Pancreas (tissue), 10 donors: ENCODE measurements around the gene PTPRF. TPM values are rescaled to one million over a fixed set of nuclear protein-coding genes. Genes with fewer than 3 reads are reported as not detected.

Source experiments
- ATAC-seq, 4 donors: fragments of 200-7000 bp; cut with Tn5 transposase; one replicate each; pipeline versions ENCODE4 v1.8.0 to v1.9.1; 2020; ENCODE audit warnings: mild to moderate bottlenecking in 4 of 4, moderate library complexity in 4 of 4
- DNase-seq, 6 donors: peaks; one replicate each; pipeline ENCODE4 v3.0.0-alpha.2; 2020
- FAIRE-seq: peaks from 2 replicates; lab custom pipeline; 2012; peaks lifted over from hg19 to GRCh38; lab: Jason Lieb, UNC
- H3K27ac ChIP-seq, 4 donors: fragments of 200-600 bp; sonication (generic); 1 replicate in 3 of 4; 2 replicates in 1 of 4; pipeline versions ENCODE4 v1.5.0 to v1.8.0; 2020
- H3K27me3 ChIP-seq, 4 donors: fragments of 200-600 bp; one replicate each; pipeline ENCODE4 v1.8.0; 2021
- H3K36me3 ChIP-seq, 3 donors: fragments of 200-600 bp; sonication (generic) in 1 of 3; one replicate each; pipeline versions ENCODE4 v1.5.0 to v1.8.0; 2020 to 2021
- H3K4me1 ChIP-seq, 3 donors: fragments of 200-600 bp; one replicate each; pipeline ENCODE4 v1.8.0; 2021
- H3K4me3 ChIP-seq, 4 donors: fragments of 200-600 bp; sonication (generic) in 2 of 4; one replicate each; pipeline versions ENCODE4 v1.5.0 to v1.8.0; 2020 to 2021
- H3K9me3 ChIP-seq, 4 donors: fragments of 200-600 bp; one replicate each; pipeline ENCODE4 v1.8.0; 2021
- WGBS, 2 donors: extraction: QIAGEN DNeasy Blood & Tissue Kit; methylation state at CpG; one replicate each; pipeline ENCODE4 v1.1.7; 2013; 5-methylcytosine and 5-hydroxymethylcytosine counted together
- intact Hi-C, 3 donors: fragments of 100-400 bp; cut with DNase I; formaldehyde crosslinking; loops; one replicate each; pipeline versions ENCODE4 v1.11.1 to v1.14.2; 2022
- polyA plus RNA-seq, 2 donors: library from polyadenylated mRNA; stranded (reverse); fragments of 200-250 nt; gene quantifications; one replicate each; pipeline ENCODE4 v1.2.3, GENCODE V29; 2013
- total RNA-seq, 6 donors: library from RNA; stranded (reverse); fragmentation: NEBNext Ultra II Directional in 4 of 6; extraction: Animal tissue kit (Norgen Biotek cat#: 25700) in 4 of 6; gene quantifications; one replicate each; pipeline versions ENCODE4 v1.2.1 to v1.2.4, GENCODE V29; 2021 to 2023
- TF ChIP-seq, protein P1 (sequence below), 4 donors: fragments of 200-600 bp; sonication (generic) in 3 of 4; IDR thresholded peaks; one replicate each; pipeline versions ENCODE4 v1.5.0 to v1.8.0; 2021; ENCODE audit warnings: antibody characterized with exemption in 4 of 4
- donor health status: healthy with polysubstance abuse.
- donor health status: DM: no; HTN: no; CAD: no; lungs with moderate emphysema.
- donor health status: DM: no; HTN: no; CAD: no.
- donor health status: control.
- donor health status: control.
- donor health status: Bipolar disorder and iron deficiency.
- donor health status: DM: yes; HTN: yes; CAD: no.
- donor health status: DM: no; HTN: no; CAD: no.
- donor health status: DM: no; HTN: no; CAD: no.
- donor health status: DM: yes; HTN: yes; CAD: no.

The PTPRF gene
- total RNA-seq = 100 to 1,000 TPM in 5 of 6 donors, 10 to 100 TPM in 1; 89.2 to 210 (median 131) TPM
- 10 to 100 TPM; 42.9 to 44.6 TPM for polyA plus RNA-seq

DNA sequence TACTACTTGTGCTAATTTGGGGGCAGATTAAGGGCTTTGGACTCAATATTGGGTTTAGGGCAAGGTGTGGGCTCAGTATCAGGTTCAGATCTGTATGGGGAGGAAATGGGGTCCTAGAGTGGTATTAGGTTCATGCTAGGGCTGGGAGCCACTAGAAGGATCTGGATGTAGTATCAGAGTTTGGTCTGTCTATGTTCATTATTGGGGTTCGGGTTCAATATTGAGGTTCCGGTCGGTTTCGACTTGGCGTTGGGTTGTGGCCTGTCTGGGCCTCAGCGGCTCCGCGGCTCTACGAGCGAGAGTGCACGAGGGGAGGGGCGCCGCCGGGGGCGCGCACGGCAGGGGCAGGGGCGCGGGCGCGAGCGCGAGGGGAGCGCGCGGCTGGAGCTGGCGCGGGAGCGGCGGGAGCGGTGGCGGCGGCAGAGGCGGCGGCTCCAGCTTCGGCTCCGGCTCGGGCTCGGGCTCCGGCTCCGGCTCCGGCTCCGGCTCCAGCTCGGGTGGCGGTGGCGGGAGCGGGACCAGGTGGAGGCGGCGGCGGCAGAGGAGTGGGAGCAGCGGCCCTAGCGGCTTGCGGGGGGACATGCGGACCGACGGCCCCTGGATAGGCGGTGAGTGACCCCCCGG lies at the start of gene PTPRF:
Gene PTPRF (plus strand): TSS at position 401 of the 624 bp plus-strand sequence. CDS start 14,193 bp downstream, outside the sequence.
- ATAC-seq (peak; percentile 72 to 86 (median 77)), FAIRE-seq (no peak), DNase-seq (peak; percentile 70 to 90 (median 80))
- H3K4me3 ChIP-seq = peak within 1 kb of the TSS; percentile 55 to 75 (median 71)
- peak within 1 kb of the TSS; percentile 65 to 86 (median 75) for H3K27ac ChIP-seq
- no peaks in the 10 kb centered on the region for H3K9me3 ChIP-seq
- intact Hi-C loops = no loop called here
- TF ChIP-seq, protein P1, sequence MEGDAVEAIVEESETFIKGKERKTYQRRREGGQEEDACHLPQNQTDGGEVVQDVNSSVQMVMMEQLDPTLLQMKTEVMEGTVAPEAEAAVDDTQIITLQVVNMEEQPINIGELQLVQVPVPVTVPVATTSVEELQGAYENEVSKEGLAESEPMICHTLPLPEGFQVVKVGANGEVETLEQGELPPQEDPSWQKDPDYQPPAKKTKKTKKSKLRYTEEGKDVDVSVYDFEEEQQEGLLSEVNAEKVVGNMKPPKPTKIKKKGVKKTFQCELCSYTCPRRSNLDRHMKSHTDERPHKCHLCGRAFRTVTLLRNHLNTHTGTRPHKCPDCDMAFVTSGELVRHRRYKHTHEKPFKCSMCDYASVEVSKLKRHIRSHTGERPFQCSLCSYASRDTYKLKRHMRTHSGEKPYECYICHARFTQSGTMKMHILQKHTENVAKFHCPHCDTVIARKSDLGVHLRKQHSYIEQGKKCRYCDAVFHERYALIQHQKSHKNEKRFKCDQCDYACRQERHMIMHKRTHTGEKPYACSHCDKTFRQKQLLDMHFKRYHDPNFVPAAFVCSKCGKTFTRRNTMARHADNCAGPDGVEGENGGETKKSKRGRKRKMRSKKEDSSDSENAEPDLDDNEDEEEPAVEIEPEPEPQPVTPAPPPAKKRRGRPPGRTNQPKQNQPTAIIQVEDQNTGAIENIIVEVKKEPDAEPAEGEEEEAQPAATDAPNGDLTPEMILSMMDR (IDR thresholded peaks at IDR 0.05) = no peak
- 1% methylated on average over 55 to 58 of the region's 58 CpGs for WGBS, 2 donors
- no peaks in the 10 kb centered on the region for H3K27me3 ChIP-seq
- no peaks in the 10 kb centered on the region for H3K36me3 ChIP-seq
- H3K4me1 ChIP-seq = peaks cover 6 to 23% (median 7%) of the 10 kb centered on the region in 3 donors

GRCh38 chr1:43481491-43481890 lies 49.2 kb upstream of the PTPRF start:
- intact Hi-C loops = no loop called here
- no peak overlapping the region for H3K27ac ChIP-seq
- H3K36me3 ChIP-seq = no peaks in the 10 kb centered on the region
- no peaks in the 10 kb centered on the region for H3K4me1 ChIP-seq
- WGBS, 2 donors = 89 to 95% methylated on average over 2 of the region's 2 CpGs
- TF ChIP-seq, protein P1 (IDR thresholded peaks at IDR 0.05) = no peak
- no peak for ATAC-seq
- no peak for DNase-seq
- H3K4me3 ChIP-seq = no peak overlapping the region
- no peaks in the 10 kb centered on the region for H3K27me3 ChIP-seq
- no peaks in the 10 kb centered on the region for H3K9me3 ChIP-seq
- FAIRE-seq = no peak

- ATAC-seq = peak in 1 of 4 donors; percentile 44
- no peaks in the 10 kb centered on the region for H3K27me3 ChIP-seq
- 73 to 90% methylated on average over 1 of the region's 1 CpG for WGBS, 2 donors
- H3K27ac ChIP-seq = peak overlapping the region in 1 of 4 donors; percentile 2
- intact Hi-C loops = no loop called here
- TF ChIP-seq, protein P1 (IDR thresholded peaks at IDR 0.05) = no peak
- H3K36me3 ChIP-seq = no peaks in the 10 kb centered on the region
- no peaks in the 10 kb centered on the region for H3K9me3 ChIP-seq
- no peaks in the 10 kb centered on the region for H3K4me1 ChIP-seq
- H3K4me3 ChIP-seq = no peak overlapping the region
- FAIRE-seq = no peak
- no peak for DNase-seq
Measured at GRCh38 chr1:43482215-43482614, 48.5 kb upstream of the PTPRF start.

GRCh38 chr1:43484367-43484766 lies 46.3 kb upstream of the PTPRF start:
- H3K4me1 ChIP-seq = no peaks in the 10 kb centered on the region
- no peak overlapping the region for H3K4me3 ChIP-seq
- DNase-seq = no peak
- intact Hi-C loops = no loop called here
- no peaks in the 10 kb centered on the region for H3K36me3 ChIP-seq
- TF ChIP-seq, protein P1 (IDR thresholded peaks at IDR 0.05) = no peak
- 85 to 93% methylated on average over 2 of the region's 2 CpGs for WGBS, 2 donors
- H3K9me3 ChIP-seq = no peaks in the 10 kb centered on the region
- H3K27ac ChIP-seq = no peak overlapping the region
- H3K27me3 ChIP-seq = no peaks in the 10 kb centered on the region
- no peak for FAIRE-seq
- no peak for ATAC-seq

DNA sequence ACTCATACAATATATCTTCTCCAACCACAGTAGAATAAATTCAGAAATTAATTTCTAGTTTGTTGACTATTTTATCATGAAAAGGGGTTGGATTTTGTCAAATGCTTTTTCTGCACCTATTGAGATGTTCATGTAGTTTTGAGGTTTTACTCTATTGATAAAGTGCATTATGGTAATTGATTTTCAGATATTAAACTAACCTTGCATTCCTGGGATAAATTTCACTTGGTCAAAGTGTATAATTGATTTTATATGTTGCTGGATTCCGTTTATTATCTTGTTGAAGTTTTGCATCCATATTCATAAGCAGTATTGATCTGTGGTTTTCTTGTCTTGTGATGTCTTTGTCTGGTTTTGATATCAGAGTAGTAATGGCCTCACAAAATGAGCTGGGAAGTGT lies 42.5 kb upstream of the PTPRF start:
- H3K27me3 ChIP-seq = no peaks in the 10 kb centered on the region
- ATAC-seq = no peak
- no peaks in the 10 kb centered on the region for H3K4me1 ChIP-seq
- H3K9me3 ChIP-seq = no peaks in the 10 kb centered on the region
- H3K36me3 ChIP-seq = no peaks in the 10 kb centered on the region
- no peak overlapping the region for H3K4me3 ChIP-seq
- FAIRE-seq = no peak
- TF ChIP-seq, protein P1 (IDR thresholded peaks at IDR 0.05) = no peak
- H3K27ac ChIP-seq = no peak overlapping the region
- 42 to 50% methylated on average over 1 of the region's 1 CpG for WGBS, 2 donors
- intact Hi-C loops = no loop called here
- no peak for DNase-seq
